ENCODE results near the gene PC. TPM values are rescaled to one million over a fixed set of nuclear protein-coding genes. Genes with fewer than 3 reads are reported as not detected.

PC gene
- total RNA-seq, 2 donors from 2014 or later: 12.2 to 81.7 TPM

- Histone ChIP-seq H3K9me3 (no peaks in the 10 kb centered on the region), H3K27ac (no peak overlapping the region), H3K27me3 (no peaks in the 10 kb centered on the region), H3K4me3 (no peak overlapping the region), H3K36me3 (replicated peaks in 1 of 2; ENCODE audit: insufficient read depth in 1 of 2, low read depth in 2 of 2) (no peaks in the 10 kb centered on the region), H3K4me1 (peaks cover 6% of the 10 kb centered on the region)
- ATAC-seq: no peak
- no peak for DNase-seq
- intact Hi-C loops (cut with DNase I): no loop called here
- no peak for TF ChIP-seq CTCF (IDR thresholded peaks at IDR 0.05)
- no peak for TF ChIP-seq POLR2A (IDR thresholded peaks at IDR 0.05)
- 92 to 93% methylated on average over 23 of the region's 23 CpGs for WGBS, 2 donors
These were observed 92.2 kb downstream of the PC start for GRCh38 chr11:66866007-66866406.

- ATAC-seq: no peak
These were observed 93.1 kb downstream of the PC start for GRCh38 chr11:66864924-66865697.

GRCh38 chr11:66864172-66864901 lies 93.8 kb downstream of the PC start:
- Histone ChIP-seq H3K27me3 (no peaks in the 10 kb centered on the region), H3K4me1 (peaks cover 6% of the 10 kb centered on the region), H3K27ac (no peak overlapping the region), H3K36me3 (replicated peaks in 1 of 2; ENCODE audit: insufficient read depth in 1 of 2, low read depth in 2 of 2) (no peaks in the 10 kb centered on the region), H3K4me3 (no peak overlapping the region), H3K9me3 (no peaks in the 10 kb centered on the region)
- 84 to 85% methylated on average over 27 to 31 of the region's 35 CpGs for WGBS, 2 donors
- no peak for ATAC-seq
- TF ChIP-seq POLR2A (IDR thresholded peaks at IDR 0.05) (no peak), CTCF (IDR thresholded peaks at IDR 0.05) (no peak)
- DNase-seq: no peak
- intact Hi-C loops (cut with DNase I): no loop called here

More at GRCh38 chr11:66864924-66865697, 93.1 kb downstream of the PC start:
- Histone ChIP-seq H3K9me3 (no peaks in the 10 kb centered on the region), H3K27me3 (no peaks in the 10 kb centered on the region), H3K4me1 (peaks cover 6% of the 10 kb centered on the region), H3K4me3 (no peak overlapping the region), H3K36me3 (replicated peaks in 1 of 2; ENCODE audit: insufficient read depth in 1 of 2, low read depth in 2 of 2) (no peaks in the 10 kb centered on the region), H3K27ac (no peak overlapping the region)
- DNase-seq: no peak
- intact Hi-C loops (cut with DNase I): no loop called here
- WGBS, 2 donors: 89 to 91% methylated on average over 22 to 23 of the region's 23 CpGs
- TF ChIP-seq POLR2A (IDR thresholded peaks at IDR 0.05) (no peak), CTCF (IDR thresholded peaks at IDR 0.05) (no peak)

GRCh38 chr11:66863428-66864125 lies 94.6 kb downstream of the PC start:
- WGBS, 2 donors: 67 to 90% methylated on average over 1 to 31 of the region's 31 CpGs
- no peak for TF ChIP-seq CTCF (IDR thresholded peaks at IDR 0.05)
- TF ChIP-seq POLR2A (IDR thresholded peaks at IDR 0.05): no peak
- Histone ChIP-seq H3K4me1 (peaks cover 2% of the 10 kb centered on the region), H3K27ac (no peak overlapping the region), H3K9me3 (no peaks in the 10 kb centered on the region), H3K4me3 (no peak overlapping the region), H3K36me3 (replicated peaks in 1 of 2; ENCODE audit: insufficient read depth in 1 of 2, low read depth in 2 of 2) (no peaks in the 10 kb centered on the region), H3K27me3 (no peaks in the 10 kb centered on the region)
- ATAC-seq (no peak), DNase-seq (no peak)
- intact Hi-C loops (cut with DNase I): no loop called here

Data from body of pancreas (tissue), 4 donors.